Iris pigment epithelial cell (primary cell): Measurements from ENCODE around the gene SAP30L.

ENCODE experiments used
- DNase-seq: peaks from one replicate; pipeline ENCODE4 v3.0.0-alpha.2; 2011; ENCODE audit warnings: low read depth

Gene SAP30L

DNA sequence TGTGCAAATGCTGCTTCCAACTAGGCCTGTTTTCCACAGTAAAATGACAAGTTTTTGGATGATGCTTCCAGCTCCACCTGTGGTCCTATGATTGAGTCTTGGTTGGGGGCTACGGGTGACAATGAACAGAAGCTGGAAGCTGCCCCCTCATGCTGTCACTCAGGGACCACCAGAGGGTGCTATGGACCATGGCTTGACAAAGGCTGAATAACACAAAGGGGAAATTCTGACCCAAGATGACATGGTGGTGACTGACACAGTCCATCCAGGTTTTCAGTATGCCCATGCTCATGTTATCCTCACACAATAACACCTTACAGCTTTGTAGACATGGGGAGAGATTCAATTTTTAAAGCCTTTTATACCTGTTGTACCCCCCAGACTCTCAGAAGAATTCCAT lies 23.9 kb upstream of the SAP30L start:
- peak; percentile 20 for DNase-seq

GRCh38 chr5:154422298-154422697 lies 23.5 kb upstream of the SAP30L start:
- DNase-seq, result no peak

DNA sequence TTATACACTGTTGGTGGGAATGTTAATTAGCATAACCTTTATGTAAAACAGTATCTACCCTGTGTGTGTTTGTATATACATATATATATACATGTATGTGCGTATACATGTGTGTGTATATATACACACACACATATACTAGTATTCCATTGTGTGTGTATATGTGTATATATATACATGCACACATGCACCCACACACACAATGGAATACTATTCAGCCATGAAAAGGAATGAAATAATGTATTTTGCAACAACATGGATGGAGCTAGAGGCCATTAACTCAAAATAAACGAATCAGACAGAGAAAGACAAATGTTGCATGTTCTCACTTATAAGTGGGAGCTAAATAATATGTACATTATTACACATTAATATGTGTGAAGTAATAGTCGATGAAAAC lies 17.6 kb upstream of the SAP30L start:
- no peak for DNase-seq

DNA sequence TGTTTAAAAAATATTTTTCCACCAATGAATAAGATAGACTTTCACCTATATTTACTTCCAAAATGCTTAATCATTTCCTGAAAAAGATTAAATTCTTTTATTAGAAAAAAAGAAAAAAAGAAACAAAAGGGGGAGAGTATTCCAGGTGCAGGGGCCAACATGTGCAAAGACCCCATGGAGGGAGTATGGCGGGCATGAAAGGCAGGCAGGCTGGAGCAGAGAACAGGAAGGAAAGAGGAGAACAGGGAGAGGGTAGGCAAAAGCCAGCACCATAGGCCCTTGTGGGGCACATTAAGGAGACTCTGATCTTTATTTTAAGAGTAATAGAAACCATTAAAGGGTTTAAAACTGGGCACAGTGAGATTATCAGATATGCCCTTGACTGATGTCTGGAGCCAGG lies 16.5 kb upstream of the SAP30L start:
- no peak for DNase-seq

DNA sequence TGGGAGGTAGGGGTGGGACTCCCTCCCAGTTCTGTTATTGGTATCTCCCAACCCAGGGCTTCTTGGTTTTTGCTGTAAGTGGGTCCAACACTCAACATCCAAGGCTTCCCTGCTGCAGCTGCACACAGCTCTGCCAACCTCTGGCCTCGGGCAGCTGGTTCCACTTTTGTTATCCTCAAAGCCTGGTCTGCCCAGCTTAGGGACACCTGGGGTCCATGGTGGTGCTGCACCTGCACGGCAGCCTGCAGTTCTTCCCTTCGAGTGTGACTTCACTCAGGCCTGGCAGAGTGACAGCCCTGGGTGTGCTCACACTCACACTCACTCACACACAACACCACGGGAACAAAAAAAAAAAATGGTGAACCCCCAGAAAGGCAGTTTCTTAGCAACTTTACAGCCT lies 15.3 kb upstream of the SAP30L start:
- DNase-seq, result no peak

GRCh38 chr5:154430961-154431630 lies 14.7 kb upstream of the SAP30L start:
- no peak for DNase-seq

DNA sequence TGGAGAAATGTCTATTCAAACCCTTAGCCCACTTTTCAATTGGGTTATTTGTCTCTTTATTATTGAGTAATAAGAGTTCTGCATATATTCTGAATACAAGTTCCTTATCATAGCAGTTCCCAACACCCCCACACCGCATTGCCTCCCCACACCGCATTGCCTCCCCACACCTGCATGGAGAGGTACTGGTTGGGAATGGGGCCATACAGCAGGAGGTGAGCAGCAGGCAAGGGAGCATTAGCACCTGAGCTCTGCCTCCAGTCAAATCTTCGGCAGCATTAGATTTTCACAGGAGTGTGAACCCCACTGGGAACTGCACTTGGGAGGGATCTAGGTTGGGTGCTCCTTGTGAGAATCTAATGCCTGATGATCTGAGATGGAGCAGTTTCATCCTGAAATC lies 10.6 kb upstream of the SAP30L start:
- DNase-seq, result no peak

DNA sequence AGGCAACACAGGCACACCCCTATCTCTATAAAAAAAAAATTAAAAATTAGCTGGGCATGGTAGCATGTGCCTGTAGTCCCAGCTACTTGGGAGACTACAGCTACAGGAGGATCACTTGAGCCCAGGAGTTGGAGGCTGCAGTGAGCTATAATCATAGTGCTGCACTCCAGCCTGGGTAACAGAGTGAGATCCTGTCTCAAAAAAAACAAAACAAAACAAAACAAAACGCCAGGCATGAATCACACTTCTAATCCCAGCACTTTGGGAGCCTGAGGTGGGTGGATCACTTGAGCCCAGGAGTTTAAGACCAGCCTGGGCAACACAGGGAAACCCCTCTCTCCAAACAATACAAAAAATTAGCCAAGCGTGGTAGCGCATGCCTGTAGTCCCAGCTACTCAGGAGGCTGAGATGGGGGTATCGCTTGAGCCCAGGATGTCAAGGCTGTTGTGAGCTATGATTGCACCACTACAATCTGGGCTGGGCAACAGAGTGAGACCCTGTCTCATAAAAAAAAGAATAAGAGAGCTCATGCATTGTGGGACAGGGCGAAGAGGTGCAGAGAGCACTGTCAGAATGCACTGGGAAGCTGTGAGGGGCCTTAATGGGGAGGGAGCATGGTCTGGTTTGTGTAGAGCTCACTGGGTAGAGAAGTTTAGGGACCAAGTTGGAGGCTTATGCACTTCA lies 8.4 kb upstream of the SAP30L start:
- no peak for DNase-seq

GRCh38 chr5:154440540-154440939 lies 5.3 kb upstream of the SAP30L start:
- DNase-seq, result no peak

GRCh38 chr5:154442801-154443200 lies 3.0 kb upstream of the SAP30L start:
- no peak for DNase-seq

DNA sequence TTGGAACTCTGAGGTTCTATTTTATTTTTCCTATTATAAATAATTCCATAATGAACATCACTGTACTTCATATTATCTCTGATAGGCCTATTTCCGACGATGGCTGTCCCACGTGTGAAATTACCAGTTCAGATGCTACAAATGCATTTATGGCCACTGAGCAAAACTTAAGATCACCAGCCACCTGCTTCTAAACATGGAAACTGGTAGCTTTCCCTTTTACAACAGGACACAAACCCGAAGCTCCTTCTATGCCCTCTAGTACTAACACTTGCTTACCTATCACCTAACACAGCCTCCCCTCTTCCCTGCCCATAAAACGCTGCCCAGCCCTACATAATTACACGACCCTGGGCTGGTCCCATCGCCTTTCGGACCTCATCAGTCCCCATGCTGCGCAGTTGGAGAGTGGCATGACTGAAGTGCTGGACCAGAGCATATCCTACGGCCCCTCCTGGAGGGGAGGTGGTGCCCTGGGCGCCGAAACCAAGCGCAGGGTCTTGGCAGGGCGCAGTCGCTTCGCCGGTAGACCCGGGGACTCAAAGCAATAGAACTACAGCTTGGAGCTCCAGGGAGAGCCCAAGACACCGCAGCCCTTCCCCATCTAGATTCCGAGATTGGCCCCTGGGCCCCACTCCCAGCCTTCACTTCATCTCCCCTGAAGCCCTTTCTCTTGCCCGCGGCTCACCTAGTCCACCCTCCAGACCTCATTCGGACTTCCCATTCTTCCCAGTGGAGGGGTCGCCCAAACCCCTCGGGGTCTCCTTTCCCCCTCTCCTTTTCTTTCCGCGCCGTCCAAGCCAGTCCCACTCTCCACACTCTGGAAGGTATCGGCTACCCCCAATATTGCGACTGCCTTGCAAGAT lies 1.0 kb upstream of the SAP30L start:
- DNase-seq, result no peak

- DNase-seq, result peak; percentile 72
Observed at GRCh38 chr5:154446195-154447088, 645 bp downstream of the SAP30L start.

GRCh38 chr5:154447089-154447725 lies 1.4 kb downstream of the SAP30L start:
- no peak for DNase-seq

DNA sequence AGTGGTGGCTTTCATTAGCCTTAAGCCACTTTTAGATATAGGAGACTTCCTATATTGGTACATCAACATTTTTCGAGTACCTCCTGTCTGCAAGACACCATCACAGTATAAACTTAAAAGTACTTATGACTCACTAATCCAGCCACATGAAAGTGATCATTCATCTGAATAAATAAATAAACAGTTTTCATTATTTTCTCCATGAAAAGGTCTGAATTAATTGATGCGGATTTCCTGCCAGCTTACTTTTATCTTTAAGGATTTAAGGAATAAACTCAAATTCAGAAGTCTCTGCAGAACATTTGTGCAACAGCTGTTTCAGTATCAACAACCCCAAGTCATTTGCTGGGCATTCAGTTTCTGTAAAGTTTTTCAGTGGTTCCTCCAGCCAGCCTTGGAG lies 4.0 kb downstream of the SAP30L start:
- peak; percentile 59 for DNase-seq

DNA sequence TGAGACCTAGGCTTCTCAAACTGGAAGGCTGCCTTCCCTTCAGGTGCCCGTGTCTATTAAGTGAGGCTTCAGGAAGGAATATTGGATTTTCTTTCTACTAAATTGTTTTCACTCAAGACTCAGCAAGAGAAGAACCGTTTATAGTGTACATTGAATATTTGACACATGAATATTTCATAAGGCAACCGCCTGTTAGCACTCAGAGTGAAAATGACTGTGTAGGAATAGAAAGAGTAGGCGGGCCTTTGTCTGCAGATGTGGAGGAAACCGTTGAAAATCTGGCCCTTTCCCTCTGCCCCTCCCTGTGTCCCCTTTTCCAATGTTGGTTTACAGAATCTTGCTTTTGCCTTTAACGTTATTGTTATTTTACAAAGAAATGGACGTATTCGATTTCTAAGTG lies 6.2 kb downstream of the SAP30L start:
- no peak for DNase-seq

DNA sequence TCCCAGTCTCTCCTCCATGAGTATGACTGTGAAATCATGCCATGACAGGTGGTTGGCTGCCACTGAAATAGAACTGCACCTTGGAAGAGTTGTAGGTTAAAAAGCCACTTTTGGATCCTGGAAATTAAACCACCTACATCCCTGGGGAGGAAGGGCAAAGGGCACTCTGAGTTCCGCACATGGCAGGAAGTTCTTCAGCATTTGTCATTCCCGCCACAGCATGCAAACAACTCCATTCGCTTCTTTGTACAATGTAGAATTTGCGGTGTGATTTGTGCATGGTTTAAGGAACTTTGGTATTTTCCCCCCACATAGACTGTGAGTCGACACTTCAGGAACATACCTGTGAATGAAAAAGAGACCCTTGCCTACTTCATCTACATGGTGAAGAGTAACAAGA lies 9.8 kb downstream of the SAP30L start:
- no peak for DNase-seq

DNA sequence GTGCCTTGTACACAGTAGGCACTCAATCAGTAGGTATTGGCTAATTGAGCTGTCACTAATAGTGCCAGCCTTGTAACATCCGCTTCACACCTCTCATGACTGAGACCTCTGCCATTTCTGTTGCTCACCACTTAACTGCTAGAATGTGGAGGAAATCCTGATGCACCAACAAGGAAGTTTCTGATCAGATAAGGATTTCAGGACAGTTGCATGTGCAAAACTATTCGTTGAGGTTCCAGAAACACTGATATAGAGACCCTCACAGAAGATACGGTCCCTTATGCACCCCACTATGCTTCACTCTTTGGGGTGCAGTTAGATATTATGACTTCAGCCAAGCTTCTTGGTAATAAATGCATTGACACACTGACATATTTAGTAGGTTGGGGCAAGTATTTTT lies 10.7 kb downstream of the SAP30L start:
- no peak for DNase-seq

- DNase-seq, result no peak
Observed at GRCh38 chr5:154459015-154459414, 13.2 kb downstream of the SAP30L start.

DNA sequence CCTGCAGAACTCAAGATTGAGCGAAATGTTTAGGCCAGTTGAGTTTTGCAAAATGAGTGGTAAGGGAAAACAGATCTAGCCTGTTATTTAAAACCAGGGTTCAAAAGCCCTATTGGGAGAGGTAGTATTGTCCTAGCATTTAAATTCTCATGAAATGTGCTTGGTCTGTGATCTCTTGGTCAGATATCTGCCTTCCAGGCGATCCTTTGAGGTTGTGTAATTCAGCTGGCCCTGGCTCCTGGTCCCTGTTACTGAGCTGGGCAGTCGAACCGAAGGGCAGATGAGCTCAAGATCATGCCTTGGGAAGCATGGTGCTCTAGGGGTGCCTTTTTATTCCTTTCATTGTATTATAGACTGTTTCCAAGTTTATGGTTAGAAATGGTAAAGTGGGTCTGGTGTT lies 14.4 kb downstream of the SAP30L start:
- DNase-seq, result no peak

DNA sequence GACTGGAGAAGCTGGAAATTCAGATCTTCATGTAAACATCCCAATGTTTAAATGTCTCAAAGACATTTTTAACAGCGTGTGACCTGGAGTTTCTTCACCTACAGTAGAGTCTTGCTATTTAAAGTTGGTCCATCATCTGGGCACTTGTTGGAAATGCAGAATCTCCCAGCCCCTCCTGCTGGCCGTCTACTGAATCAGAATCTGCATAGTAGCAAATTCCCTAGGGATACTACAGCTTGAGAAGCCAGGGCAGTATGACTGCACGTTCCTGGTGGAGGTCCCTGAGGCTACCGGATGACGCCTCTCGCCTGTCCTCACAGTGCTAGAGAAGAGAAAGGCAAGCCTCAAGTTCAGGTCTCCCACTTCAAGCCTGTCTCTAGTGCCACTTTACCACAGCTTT lies 15.7 kb downstream of the SAP30L start:
- no peak for DNase-seq

DNA sequence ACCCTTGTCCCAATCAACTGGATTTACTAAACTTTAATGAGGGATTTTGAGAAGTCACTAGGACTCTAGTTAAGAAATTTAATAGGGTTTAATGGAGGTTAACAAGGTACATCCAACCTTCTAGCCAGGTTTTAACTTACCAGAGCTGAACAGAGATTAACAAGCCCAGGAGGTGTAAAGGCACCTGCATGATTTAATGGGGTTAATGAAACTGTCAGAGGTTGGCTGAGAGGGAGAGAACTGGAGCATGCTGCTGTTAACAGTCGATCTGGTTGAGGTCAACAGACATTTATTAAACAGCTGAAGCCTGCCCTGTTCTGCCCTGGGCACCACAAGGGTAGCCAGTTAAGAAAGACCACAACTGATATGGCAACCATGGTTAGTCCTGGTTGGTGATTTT lies 18.6 kb downstream of the SAP30L start:
- DNase-seq, result no peak

DNA sequence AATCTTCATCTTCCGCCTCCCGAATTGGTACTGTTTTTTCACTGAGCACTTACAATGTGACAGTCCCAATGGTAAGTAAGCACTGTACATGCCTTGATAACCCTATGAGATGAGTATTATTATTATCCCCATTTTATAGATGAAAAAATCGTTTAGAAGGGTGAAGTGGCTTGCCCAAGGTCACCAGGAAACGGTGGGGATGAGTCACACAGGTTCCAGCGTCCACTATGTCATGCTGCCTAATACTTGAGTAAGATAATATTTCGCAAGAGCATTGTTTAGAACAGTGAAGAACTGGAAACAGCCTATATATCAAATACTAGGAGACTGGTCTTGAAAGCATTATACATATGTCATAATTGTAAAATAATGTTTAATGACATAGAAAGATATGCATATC lies 19.4 kb downstream of the SAP30L start:
- peak; percentile 88 for DNase-seq
